ENCODE measurements around the gene SLC15A4. TPM values are rescaled to one million over a fixed set of nuclear protein-coding genes. Genes with fewer than 3 reads are reported as not detected.

SLC15A4 gene
- total and polyA plus RNA-seq, 2 of the 13 experiments (the other 11 are each of a cell fraction or from before 2014, with no cell fraction given): 17.3 to 22.7 TPM

DNA sequence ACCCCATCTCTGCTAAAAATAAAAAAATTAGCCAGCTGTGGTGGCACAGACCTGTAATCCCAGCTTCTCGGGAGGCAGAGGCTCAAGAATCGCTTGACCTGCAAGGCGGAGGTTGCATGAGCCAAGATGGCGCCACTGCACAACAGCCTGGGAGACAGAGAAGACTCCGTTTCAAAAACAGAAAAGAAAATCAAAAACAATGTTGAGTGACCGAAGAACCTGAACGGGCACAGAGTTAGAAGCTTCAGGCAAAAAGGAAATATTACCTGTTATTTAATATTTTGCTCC lies 33.0 kb upstream of the SLC15A4 start:
- DNase-seq (ENCODE audit: low spot score): no peak
- H4K20me1 ChIP-seq (ENCODE audit: insufficient read depth, low read length): no peaks in the 10 kb centered on the region
- H3K9me3 ChIP-seq (ENCODE audit: low read length): no peaks in the 10 kb centered on the region
- intact Hi-C loops (cut with micrococcal nuclease; ENCODE audit: unreplicated experiment): no loop called here
- no TSS peak for BruUV-seq (replicated peaks)
- 81% methylated on average over 7 of the region's 7 CpGs for WGBS (ENCODE audit: low lambda C conversion rate)
- no peak overlapping the region for H3K4me3 ChIP-seq (replicated peaks in 1 of 3; ENCODE audit: insufficient read depth in 1 of 3, low read depth in 2 of 3, low read length in 3 of 3)
- peaks cover 24% of the 10 kb centered on the region for H3K4me1 ChIP-seq (ENCODE audit: insufficient read depth, low read length)
- ChIA-PET CTCF (ENCODE audit: low intra/inter-chr PET ratio, low total read pairs) (no interaction called here), POLR2A (no interaction called here)
- no peak overlapping the region for H3K4me2 ChIP-seq (ENCODE audit: low read depth, low read length)
- no peaks in the 10 kb centered on the region for H3K79me2 ChIP-seq (ENCODE audit: insufficient read depth, low read length)
- in situ Hi-C loops (cut with HindIII; ENCODE audit: extremely low pct_ligation_motif_present, low pct_unique_long_range_greater_than_20kb): no loop called here
- peaks cover 0 to 22% of the 10 kb centered on the region in 2 experiments; a peak in 4 of 5 replicates for H3K27me3 ChIP-seq (ENCODE audit: control insufficient read depth in 1 of 2, insufficient read depth in 2 of 2, low read length in 2 of 2)
- no peak overlapping the region for H2AFZ ChIP-seq (ENCODE audit: low read length)
- FAIRE-seq: no peak
- H3K9ac ChIP-seq (ENCODE audit: insufficient read depth, low read depth, low read length): no peak overlapping the region
- ATAC-seq: no peak
- TF ChIP-seq, protein P1, sequence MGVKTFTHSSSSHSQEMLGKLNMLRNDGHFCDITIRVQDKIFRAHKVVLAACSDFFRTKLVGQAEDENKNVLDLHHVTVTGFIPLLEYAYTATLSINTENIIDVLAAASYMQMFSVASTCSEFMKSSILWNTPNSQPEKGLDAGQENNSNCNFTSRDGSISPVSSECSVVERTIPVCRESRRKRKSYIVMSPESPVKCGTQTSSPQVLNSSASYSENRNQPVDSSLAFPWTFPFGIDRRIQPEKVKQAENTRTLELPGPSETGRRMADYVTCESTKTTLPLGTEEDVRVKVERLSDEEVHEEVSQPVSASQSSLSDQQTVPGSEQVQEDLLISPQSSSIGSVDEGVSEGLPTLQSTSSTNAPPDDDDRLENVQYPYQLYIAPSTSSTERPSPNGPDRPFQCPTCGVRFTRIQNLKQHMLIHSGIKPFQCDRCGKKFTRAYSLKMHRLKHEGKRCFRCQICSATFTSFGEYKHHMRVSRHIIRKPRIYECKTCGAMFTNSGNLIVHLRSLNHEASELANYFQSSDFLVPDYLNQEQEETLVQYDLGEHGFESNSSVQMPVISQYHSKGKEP (CRISPR knock-in tag; IDR thresholded peaks at IDR 0.05): no peak
- TF ChIP-seq HDAC2 (CRISPR knock-in tag; IDR thresholded peaks at IDR 0.05): no peak
- no peak for TF ChIP-seq ZMAT3 (CRISPR knock-in tag; conservative IDR thresholded peaks at IDR 0.05)
- no peak overlapping the region for H3K27ac ChIP-seq (ENCODE audit: extremely low read length, insufficient read depth, low read length)
- no peaks in the 10 kb centered on the region for H3K36me3 ChIP-seq (replicated peaks in 1 of 2; ENCODE audit: control insufficient read depth in 1 of 2, insufficient read depth in 2 of 2, low read length in 2 of 2)

DNA sequence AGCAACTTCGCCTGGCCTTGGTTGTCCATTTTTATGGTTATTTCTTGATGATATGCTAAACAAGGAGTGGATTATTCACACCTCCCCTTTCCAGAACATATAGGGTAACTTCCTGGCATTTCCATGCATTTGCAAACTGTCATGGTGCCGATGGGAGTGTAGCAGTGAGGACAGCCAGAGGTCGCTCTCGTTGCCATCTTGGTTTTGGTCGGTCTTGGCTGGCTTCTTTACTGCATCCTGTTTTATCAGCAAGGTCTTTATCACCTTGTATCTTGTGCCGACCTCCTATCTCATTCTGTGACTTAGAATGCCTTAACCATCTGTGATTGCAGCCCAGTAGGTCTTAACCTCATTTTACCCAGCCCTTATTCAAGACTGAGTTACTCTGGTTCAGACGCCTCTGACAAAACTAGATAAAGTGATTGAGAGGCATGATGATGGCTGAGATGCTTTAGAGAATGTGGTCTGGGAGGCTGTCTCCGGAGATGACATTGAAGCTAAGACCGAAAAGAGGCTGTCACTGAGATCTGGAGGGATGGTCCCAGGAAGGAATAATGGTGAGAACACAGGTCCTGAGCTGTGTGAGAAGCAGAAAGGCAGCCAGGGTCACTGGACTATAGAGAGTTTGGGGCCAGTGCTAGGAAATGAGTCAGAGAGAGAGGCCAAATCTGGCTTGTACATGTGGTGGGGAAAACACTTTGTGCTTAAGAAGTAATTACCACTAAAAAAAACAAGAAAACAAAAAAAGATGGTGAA lies 32.5 kb upstream of the SLC15A4 start:
- 63% methylated on average over 9 of the region's 9 CpGs for WGBS (ENCODE audit: low lambda C conversion rate)
- in situ Hi-C loops (cut with HindIII; ENCODE audit: extremely low pct_ligation_motif_present, low pct_unique_long_range_greater_than_20kb): no loop called here
- H3K36me3 ChIP-seq (replicated peaks in 1 of 2; ENCODE audit: control insufficient read depth in 1 of 2, insufficient read depth in 2 of 2, low read length in 2 of 2): no peaks in the 10 kb centered on the region
- H4K20me1 ChIP-seq (ENCODE audit: insufficient read depth, low read length): no peaks in the 10 kb centered on the region
- peaks cover 0 to 22% of the 10 kb centered on the region in 2 experiments; a peak in 4 of 5 replicates for H3K27me3 ChIP-seq (ENCODE audit: control insufficient read depth in 1 of 2, insufficient read depth in 2 of 2, low read length in 2 of 2)
- no peak overlapping the region for H3K4me2 ChIP-seq (ENCODE audit: low read depth, low read length)
- no peak for DNase-seq (ENCODE audit: low spot score)
- no TSS peak for BruUV-seq (replicated peaks)
- peaks cover 18% of the 10 kb centered on the region for H3K4me1 ChIP-seq (ENCODE audit: insufficient read depth, low read length)
- TF ChIP-seq LCORL (IDR thresholded peaks at IDR 0.05): no peak
- no peak for TF ChIP-seq LCORL (CRISPR knock-in tag; IDR thresholded peaks at IDR 0.05)
- TF ChIP-seq U2AF1 (optimal IDR thresholded peaks at IDR 0.05; ENCODE audit: low read depth, low read length): no peak
- TF ChIP-seq SOX5 (CRISPR knock-in tag; IDR thresholded peaks at IDR 0.05; ENCODE audit: borderline replicate concordance): no peak
- no peak for TF ChIP-seq MAFK (conservative IDR thresholded peaks at IDR 0.05 in 1 of 2, IDR thresholded peaks at IDR 0.05 in 1 of 2; ENCODE audit: low read length in 2 of 2)
- ChIA-PET CTCF (ENCODE audit: low intra/inter-chr PET ratio, low total read pairs) (no interaction called here), POLR2A (no interaction called here)
- no peaks in the 10 kb centered on the region for H3K79me2 ChIP-seq (ENCODE audit: insufficient read depth, low read length)
- no peak overlapping the region for H3K27ac ChIP-seq (ENCODE audit: extremely low read length, insufficient read depth, low read length)
- no peak for ATAC-seq
- H3K9me3 ChIP-seq (ENCODE audit: low read length): no peaks in the 10 kb centered on the region
- no peak overlapping the region for H2AFZ ChIP-seq (ENCODE audit: low read length)
- FAIRE-seq: no peak
- no peak overlapping the region for H3K9ac ChIP-seq (ENCODE audit: insufficient read depth, low read depth, low read length)
- intact Hi-C loops (cut with micrococcal nuclease; ENCODE audit: unreplicated experiment): no loop called here
- no peak overlapping the region for H3K4me3 ChIP-seq (replicated peaks in 1 of 3; ENCODE audit: insufficient read depth in 1 of 3, low read depth in 2 of 3, low read length in 3 of 3)
